Activated CD4-positive, alpha-beta T cell treated with anti-CD3 and anti-CD28 coated beads, Interleukin-2, amount 50 U/mL, for 24 hours (primary cell): ENCODE data around the gene GATA1.
A peak's percentile ranks its signal among the peaks of the same experiment; 100 is the strongest.

Experiments
- DNase-seq, 2 donors: peaks; one replicate each; pipeline ENCODE4 v3.0.0-alpha.2; 2020; ENCODE audit warnings: low read depth in 1 of 2, low spot score in 1 of 2

Gene GATA1

DNA sequence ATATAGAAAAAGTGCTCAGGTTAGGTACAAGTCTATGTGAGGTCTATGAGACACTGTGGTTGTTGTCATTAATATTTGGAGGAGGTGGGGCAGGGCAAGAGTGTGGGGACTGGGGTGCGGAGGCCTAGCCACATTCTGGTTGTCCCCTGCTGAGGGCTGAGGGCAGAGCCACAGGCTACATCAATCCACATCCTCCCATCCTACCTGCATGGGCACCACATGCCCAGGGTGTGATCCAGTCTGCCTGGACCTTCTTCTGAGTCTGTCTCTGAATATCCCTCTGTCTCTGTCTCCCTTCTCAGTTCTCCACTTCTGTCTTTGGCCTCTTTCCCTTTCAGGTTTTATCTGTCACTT, 1.2 kb upstream of the GATA1 start:
- no peak for DNase-seq

DNA sequence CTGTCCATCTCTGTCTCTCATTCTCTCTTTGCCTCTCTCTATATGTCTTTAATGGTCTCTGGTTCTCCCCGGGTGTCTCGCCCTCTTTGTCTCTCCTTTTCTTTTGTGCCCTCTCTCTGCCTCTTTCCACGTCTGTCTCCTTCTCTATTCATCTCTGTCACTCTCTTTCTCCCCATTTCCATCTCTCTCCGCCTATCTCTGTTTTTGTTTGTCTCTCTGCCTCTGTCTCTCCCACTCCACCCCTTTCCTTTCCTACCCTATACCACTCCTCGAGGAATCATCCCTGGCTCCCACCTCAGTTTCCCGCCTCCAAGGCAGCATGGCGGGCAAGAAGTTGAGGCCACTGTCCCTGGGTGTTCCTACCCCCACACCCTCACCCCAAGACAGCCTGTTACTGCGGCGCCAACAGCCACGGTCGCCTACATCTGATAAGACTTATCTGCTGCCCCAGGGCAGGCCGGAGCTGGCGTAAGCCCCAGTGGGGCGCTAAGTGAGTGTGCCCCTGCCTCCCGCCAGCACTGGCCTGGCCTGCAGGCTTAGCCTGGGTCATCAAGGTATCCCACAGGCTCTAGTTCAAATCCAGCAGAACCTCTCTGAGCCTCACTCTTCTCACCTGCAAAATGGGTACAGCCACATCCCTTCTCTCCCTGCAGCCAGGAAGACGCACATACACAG, 713 bp upstream of the GATA1 start:
- DNase-seq = no peak

DNA sequence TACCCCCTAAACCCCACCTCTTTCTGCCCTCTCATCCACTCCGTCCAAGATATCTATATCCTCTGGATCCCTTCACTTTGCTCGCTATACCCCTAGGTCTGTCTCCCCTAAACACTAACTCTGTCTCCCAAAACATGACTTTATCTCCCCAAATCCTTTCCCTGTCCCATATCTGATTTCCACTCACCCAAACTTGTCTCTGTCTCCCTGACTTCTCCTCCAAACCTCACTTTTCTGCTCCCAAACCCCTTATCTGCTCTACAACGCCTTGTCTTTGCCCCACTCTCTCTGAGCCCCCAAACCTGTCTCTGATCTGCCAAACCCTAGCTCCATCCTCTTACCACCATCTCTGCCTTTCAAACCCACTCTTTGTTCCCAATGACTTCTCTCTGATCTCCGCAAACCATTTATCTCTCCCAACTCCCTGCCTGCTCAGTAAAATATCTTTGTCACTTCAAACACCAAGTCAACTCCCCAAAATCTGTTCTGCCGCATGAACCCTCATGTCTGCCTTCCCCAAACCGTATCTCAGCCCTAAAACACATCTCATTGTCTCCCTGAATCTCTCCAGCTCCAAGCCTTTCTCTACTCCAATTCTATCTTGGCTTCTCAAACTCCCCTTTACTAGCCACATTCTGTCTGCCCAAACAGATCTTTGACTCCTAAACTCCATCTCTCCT, 575 bp downstream of the GATA1 start:
- no peak for DNase-seq

DNA sequence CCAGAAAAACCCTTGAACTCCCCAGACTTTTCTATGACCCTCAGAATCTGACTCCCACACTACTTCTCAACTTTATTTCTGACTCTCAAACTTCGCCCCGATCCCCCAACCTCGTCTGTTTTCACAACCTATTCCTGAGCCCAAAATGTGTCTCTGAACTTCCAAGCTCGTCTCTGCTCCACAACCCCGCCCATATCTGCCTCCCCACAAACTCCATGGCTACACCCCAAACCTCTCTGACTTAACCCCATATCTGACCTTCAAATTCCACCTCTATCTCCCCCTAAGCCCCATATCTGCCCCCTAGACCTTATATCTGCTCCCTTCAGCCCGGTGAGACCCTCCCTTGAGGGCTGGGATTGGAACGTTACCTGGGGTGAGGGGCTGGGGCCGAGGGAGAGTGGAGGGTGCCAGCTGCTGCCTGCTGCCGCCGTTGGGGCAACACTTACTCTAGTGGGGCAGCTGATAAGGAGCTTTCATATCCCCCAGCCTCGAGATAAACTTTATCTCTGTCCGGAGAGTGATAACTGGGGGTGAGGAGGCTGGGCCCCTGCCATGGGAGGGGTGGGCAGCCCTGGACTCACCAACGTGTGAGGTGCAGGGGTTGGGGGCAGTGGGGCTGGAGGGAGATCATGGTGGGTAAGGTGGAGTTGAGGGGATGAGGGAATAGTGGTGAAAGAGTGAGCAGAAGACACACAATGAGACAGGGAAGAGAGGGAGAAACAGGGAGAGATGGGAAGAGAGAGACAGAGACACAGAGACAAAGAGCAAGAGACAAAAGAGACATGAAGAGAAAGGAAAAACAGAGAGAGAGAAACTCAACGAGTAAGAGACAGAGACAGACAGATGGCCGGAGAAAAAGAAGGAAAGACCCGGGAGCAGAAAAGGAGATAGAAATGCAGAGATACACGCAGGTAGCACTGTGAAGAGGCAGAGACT, 1.4 kb downstream of the GATA1 start:
- no peak for DNase-seq

DNA sequence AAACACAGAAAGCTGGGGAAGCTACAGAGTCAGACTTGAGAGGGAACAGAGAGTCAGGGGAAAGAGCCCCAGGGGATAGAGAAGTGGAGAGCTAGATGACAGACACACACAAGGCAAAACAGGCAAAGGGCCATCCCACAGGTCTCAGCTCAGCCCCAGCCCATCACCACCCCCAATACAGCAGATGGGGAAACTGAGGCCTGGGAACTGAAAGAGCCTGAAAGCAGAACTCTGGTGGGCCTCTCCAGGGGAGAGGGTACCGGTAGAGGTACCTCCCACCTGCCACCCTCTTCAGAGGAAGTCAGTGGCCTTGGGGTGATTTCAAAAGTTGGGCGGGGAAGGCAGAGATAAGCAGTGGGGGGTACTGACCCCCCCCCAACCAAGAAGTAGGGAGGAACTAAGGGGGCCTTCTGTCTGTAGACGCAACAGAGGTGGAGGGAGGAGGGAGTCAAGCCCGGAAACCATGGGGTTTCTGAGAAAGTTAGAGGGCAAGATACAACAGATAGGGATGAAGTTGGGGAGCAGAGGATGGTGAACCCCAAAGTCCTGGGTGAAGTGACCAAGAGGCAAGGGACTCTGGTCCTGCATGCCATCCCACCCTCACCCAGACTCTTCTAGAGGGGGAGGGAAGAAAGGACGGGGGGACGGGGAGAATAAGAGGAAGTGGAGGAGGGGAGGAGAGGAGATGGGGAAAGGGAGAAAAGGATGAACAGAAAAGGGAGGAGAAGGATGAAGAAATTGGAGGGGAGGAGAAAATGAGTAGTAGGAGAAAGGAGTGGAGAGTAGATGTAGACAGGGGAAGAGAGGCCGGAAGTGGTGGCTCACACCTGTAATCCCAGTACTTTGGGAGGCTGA, 3.2 kb downstream of the GATA1 start:
- DNase-seq = no peak

DNA sequence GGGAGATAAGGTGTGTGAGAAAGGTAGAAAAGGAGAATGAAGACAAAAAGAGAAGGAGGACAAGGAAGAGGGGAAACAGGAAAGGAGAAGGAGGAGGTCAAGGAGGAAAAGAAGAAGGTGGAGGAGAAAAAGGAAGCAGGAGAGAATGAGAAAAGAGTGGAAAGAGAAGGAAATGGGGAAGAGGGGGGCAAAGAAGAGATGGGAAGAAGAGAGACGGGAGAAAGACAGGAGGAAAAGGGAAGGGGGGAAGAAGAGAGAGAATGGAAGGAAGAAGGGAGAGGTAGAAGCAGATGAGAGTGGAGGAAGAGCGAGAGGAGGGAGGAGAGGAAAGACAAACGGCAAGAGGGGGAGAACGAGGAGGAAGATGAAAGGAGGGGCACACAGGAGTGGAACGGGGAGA, 4.1 kb downstream of the GATA1 start:
- DNase-seq = no peak

DNA sequence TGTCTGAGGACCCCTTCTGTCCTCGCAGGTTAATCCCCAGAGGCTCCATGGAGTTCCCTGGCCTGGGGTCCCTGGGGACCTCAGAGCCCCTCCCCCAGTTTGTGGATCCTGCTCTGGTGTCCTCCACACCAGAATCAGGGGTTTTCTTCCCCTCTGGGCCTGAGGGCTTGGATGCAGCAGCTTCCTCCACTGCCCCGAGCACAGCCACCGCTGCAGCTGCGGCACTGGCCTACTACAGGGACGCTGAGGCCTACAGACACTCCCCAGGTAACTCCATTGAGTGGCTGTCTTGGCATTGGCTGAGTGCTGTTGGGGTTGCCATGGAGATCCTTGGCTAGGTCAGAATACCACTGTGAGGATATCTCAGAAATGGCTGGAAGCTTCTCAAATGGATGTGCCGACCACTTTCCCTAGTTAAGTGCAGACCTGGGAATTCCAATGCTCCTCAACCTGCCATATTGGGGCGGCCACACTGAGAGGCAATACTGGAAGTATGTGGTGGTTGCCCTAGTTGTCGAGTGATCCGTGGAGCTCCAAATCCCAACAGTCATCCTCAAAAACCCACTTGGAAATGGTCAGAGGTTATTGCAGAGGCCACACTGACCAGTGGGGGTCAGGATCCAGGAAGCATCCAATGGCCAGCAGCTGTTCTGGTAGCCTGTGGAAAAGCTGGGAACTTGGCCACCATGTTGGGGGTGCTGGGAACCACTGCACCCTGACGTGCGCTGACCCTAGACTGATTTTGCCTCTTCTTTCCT, 4.9 kb downstream of the GATA1 start:
- no peak for DNase-seq

DNA sequence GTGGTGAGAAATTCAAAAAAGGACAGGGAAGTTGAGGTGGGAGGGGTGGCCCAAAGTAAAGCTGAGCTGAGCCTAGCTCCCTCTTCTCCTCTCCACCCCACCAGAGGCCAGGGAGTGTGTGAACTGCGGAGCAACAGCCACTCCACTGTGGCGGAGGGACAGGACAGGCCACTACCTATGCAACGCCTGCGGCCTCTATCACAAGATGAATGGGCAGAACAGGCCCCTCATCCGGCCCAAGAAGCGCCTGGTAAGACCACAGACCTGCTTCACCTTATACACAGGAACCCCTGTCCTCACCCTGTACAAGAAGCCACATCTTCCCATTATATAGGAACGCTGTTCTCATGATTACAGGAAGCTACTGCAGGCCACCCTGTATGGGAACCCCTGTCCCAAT, 5.8 kb downstream of the GATA1 start:
- no peak for DNase-seq

DNA sequence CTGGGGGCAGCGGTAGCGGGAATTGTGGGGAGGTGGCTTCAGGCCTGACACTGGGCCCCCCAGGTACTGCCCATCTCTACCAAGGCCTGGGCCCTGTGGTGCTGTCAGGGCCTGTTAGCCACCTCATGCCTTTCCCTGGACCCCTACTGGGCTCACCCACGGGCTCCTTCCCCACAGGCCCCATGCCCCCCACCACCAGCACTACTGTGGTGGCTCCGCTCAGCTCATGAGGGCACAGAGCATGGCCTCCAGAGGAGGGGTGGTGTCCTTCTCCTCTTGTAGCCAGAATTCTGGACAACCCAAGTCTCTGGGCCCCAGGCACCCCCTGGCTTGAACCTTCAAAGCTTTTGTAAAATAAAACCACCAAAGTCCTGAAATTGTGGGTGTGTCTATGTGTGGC, 7.5 kb downstream of the GATA1 start:
- no peak for DNase-seq

DNA sequence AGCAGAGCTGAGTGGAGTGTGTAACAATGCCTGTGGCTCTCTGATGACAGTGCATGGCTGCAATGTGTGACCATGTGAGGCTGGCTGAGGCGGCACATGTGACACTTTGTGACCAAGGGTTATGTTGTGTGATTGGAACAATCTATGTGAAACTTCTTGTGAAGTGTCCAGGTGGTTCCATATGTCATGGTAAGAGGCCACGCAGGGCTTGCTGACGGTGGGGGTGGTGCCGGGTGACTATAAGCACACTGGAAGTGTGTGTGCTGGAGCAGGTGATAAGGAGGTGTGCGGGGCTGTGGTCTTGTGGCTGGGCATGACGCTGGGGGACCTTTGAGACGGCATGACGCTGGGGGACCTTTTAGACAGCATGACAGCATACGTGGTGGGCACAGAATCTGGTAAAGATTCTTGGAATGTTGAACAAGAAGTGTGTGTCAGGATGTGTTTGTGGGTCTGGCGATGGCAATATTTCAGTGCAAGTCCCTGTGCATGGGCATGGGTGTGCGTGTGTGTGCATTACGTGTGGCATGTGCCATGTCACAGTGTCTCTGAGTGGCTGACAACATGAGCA, 8.0 kb downstream of the GATA1 start:
- DNase-seq = no peak

DNA sequence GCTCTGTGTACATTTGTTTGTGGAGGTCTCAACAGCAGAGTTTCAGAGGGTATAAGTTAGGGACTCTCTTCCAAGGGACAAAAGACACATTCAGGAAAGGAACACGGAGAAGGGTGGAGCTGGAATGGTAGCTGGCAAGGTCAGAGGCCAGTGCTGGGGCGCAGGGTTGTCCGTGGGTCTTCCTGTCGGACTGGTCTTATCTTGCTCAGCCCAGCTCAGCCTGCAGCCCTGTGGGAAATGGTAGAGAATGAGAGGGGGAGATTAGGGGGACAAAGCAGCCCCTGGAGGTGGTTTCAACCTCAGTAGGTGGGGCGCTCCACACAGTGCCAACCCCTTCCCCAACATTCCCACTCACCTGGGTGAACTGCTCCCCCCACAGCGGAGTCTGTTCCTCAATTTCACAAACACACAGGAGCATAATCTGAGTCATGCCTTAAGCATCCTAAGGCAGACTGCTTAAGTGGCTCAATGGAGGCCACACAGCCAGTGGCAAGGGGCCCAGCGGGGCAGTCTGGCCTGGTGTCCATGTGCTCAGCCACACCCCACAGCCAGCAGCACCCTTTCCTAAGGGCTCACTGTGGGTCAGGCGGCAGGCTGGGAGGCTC, 8.6 kb downstream of the GATA1 start:
- no peak for DNase-seq

DNA sequence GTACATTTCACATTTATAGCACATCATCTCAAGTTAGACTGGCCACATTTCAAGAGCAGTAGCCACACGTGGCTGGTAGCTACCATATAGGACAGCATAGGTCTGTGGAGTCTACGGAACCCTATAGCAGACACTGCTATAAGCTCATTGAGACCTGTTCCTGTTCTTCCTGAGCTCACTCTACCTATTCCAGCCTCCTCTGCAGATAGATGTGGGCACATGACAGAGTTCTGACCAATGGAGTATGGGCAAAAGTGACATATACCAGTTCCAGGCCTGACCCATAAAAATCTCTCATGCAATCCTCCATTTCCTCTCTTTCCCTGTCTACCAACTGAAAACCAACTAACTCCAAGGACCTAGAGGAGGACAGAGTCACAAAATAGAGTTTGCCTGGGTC, 11.9 kb downstream of the GATA1 start:
- DNase-seq = no peak

DNA sequence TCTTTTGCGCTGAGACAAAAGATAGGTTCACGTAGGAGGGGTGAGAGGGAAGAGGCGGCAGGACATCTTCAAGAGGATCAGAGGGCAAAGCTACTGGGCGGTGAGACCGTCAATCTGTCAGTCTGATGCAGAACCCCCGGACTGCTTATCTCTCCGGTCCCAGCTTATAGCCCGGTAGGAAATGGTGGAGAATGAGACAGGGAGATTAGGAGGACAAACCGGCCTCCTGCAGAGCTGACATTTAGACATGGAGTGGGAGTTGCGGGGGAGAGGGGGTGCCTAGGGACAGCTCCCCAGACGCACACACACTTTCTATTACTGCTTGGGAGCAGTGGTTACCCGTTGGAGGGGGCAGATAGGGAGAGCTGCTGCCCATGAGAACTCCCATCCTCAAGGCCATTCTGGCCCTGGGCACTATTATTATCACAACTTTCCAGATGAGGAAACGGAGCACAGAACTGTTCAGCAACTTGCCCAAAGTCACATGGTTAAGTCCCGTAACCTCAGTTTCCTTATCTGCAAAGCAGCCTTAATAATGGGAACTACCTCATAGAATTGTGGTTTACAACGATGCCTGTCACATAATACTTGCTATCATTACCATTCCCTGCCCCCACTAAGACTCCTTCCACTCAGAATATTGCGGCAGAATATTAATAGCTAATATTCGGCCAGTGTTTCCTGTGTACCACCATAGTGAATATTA, 14.3 kb downstream of the GATA1 start:
- DNase-seq = no peak

DNA sequence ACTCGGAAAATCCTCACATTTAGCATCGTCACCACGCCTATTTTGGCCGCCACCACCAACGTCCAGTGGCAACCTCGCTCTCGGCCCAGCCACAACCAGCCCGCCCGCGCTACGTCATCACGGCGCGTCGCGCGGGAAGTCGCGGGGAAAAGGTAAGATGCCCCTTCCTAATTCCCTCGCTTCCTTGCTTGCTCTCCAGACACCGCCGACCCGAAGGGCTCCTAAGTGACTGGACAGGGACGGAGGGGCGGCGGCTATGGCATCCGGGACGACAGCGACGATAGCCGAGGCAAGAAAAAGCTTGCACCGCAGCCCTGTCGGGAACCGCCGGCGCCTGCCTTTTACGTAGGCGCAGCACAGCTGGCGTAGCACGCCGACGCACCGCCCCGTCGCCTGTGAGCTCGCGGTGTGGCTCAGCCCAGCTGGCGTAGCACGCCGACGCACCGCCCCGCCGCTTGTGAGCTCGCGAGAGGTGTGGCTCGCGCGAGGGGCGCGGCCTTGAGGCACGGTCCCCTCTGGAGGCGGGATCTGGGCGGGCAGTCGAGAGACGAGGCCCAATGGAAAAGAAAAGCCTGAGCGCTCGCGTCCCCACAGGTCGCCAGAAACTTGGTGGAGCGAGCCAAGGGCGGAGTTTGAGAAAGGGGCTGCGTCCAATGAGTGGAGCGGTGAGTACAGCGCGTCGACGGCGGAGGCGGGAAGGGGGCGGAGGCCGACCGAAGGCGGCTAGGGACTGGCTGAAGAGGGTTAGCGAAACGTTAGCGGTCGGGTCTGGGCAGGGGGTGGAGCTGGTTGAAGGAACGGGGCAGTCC, 15.1 kb downstream of the GATA1 start, which contains the start of gene HDAC6:
TSS of gene HDAC6 (plus strand) at position 788 of the 809 bp plus-strand sequence. CDS start 626 bp downstream, outside the sequence.
- DNase-seq = peak; percentile 71 to 89

DNA sequence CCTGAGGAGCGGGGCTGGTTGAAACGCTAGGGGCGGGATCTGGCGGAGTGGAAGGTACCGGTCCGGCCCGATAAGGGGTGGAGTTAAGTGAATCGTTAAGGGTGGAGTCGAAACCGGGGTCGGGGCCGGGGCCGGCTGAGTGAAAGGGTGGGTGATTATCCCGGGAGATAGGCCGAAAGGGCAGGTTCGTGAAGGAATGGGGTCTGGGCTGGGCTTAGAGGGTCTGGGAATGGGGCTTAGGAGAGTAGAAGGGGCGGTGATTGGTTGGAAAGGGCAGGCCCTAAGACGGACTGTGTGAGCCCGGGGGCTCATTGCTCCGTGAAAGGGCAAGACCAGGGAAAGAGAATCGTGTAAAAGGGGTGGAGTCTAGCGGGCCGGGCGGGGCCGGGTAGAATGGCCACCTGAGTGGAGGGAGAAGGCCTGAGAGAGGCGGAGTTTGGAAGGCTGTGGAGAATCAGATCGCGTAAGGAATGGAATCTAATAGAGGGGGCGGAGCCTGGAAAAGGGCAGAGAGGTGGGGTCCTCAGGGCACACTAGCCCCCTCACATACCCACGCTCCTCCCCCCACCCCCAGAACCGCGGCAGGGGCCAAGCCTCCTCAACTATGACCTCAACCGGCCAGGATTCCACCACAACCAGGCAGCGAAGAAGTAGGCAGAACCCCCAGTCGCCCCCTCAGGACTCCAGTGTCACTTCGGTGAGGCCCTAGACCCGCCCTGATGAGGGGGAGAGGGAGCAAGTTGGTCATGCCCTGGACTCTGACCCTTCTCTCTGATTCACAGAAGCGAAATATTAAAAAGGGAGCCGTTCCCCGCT, 15.9 kb downstream of the GATA1 start:
- DNase-seq = peak in 1 of 2 donors; percentile 43

DNA sequence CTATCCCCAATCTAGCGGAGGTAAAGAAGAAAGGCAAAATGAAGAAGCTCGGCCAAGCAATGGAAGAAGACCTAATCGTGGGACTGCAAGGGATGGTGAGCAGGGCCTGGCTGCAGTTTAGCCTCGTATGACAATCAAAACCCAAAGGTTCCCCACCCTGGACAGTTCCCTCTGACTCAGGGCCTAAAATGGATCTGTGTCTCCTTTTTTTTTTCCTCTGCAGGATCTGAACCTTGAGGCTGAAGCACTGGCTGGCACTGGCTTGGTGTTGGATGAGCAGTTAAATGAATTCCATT, 16.5 kb downstream of the GATA1 start:
- no peak for DNase-seq

DNA sequence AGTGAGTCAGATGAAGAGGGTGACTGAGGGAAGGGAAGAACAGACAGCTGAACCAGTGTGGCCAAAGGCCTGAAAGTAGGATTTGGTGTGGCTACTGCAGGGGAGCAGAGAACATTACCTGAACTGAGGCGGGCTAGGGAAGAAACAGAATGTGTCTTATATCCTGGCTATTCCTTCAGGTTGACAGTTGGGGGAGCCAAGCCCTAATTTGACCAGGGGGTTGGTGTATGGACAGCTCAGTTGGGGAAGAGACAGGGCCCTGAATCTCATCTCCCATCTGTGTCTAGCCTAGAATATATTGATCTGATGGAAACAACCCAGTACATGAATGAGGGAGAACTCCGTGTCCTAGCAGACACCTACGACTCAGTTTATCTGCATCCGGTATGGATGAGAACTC, 19.7 kb downstream of the GATA1 start:
- DNase-seq = no peak
